H1 (cell line): ENCODE results near the gene PAK2. TPM values are rescaled to one million over a fixed set of nuclear protein-coding genes. Genes with fewer than 3 reads are reported as not detected.

Experiments used
- CTCF ChIA-PET: fragments of 300-600 bp; sonication (Branson Sonifier 250); formaldehyde crosslinking; loops from one replicate; lab custom pipeline; 2021; ENCODE audit not compliant: partially characterized antibody; lab: Charles Lee
- POLR2A ChIA-PET: fragments of 300-600 bp; sonication (Branson Sonifier 250); formaldehyde crosslinking; loops from one replicate; lab custom pipeline; 2021; ENCODE audit warnings: inconsistent platforms; ENCODE audit not compliant: partially characterized antibody; lab: Charles Lee
- DNase-seq, 2 experiments: peaks; one replicate each; pipeline versions ENCODE4 v3.0.0 to v3.0.0-alpha.2; 2010 to 2022; ENCODE audit warnings: low spot score in 2 of 2, low read depth in 1 of 2, mixed read lengths in 1 of 2
- FAIRE-seq: peaks from 2 replicates; lab custom pipeline; 2011; peaks lifted over from hg19 to GRCh38; lab: Jason Lieb, UNC
- H2AFZ ChIP-seq: 2 replicates; pipeline ENCODE4 v1.8.1; 2012; ENCODE audit warnings: low read length, inconsistent platforms
- H2AK5ac ChIP-seq: 2 replicates; pipeline ENCODE4 v1.6.1; 2013; ENCODE audit warnings: low read depth, low read length
- H2BK120ac ChIP-seq: replicated peaks from 2 replicates; pipeline ENCODE3; 2013; ENCODE audit warnings: low read depth, low read length, inconsistent platforms
- H2BK12ac ChIP-seq: 2 replicates; pipeline ENCODE4 v1.6.1; 2013; ENCODE audit warnings: low read depth, low read length
- H2BK15ac ChIP-seq: 2 replicates; pipeline ENCODE4 v1.6.1; 2013; ENCODE audit warnings: low read length
- H2BK20ac ChIP-seq: 2 replicates; pipeline ENCODE4 v1.6.1; 2013; ENCODE audit warnings: low read length
- H2BK5ac ChIP-seq: 2 replicates; pipeline ENCODE4 v1.6.1; 2013; ENCODE audit warnings: low read depth, low read length
- H3K14ac ChIP-seq: 2 replicates; pipeline ENCODE4 v1.6.1; 2013; ENCODE audit warnings: inconsistent platforms; ENCODE audit not compliant: insufficient read length
- H3K18ac ChIP-seq: 2 replicates; pipeline ENCODE4 v1.6.1; 2013; ENCODE audit warnings: low read length; ENCODE audit errors: extremely low read depth
- H3K23ac ChIP-seq: 2 replicates; pipeline ENCODE4 v1.6.1; 2013; ENCODE audit warnings: inconsistent platforms; ENCODE audit not compliant: insufficient read length
- H3K23me2 ChIP-seq: 2 replicates; pipeline ENCODE4 v1.6.1; 2013; ENCODE audit warnings: low read depth, low read length
- H3K27ac ChIP-seq: 2 replicates; pipeline ENCODE4 v1.6.1; 2011; ENCODE audit warnings: low read depth, low read length, inconsistent platforms
- H3K27me3 ChIP-seq, 4 experiments: replicated peaks in 1 of 4; 1 replicate in 1 of 4; 2 replicates in 3 of 4; pipeline versions ENCODE4 v1.6.1 to v1.8.1; 2011 to 2013; ENCODE audit warnings: low read length in 3 of 4, mild to moderate bottlenecking in 3 of 4, inconsistent platforms in 2 of 4, mixed read lengths in 2 of 4, moderate library complexity in 1 of 4; ENCODE audit not compliant: control insufficient read depth in 3 of 4, insufficient read depth in 3 of 4; ENCODE audit errors: extremely low read depth in 1 of 4
- H3K36me3 ChIP-seq, 4 experiments: 2 replicates each; pipeline versions ENCODE4 v1.6.1 to v1.8.1; 2011 to 2013; ENCODE audit warnings: mild to moderate bottlenecking in 4 of 4, low read length in 3 of 4, moderate library complexity in 2 of 4, control low read depth in 1 of 4, inconsistent platforms in 1 of 4; ENCODE audit not compliant: insufficient read depth in 4 of 4, control insufficient read depth in 2 of 4
- H3K4ac ChIP-seq: replicated peaks from 2 replicates; pipeline ENCODE3; 2013; ENCODE audit warnings: low read length, low read depth, mixed read lengths, inconsistent platforms; ENCODE audit not compliant: insufficient read length
- H3K4me1 ChIP-seq, 4 experiments: replicated peaks in 1 of 4; 1 replicate in 1 of 4; 2 replicates in 3 of 4; pipeline versions ENCODE4 v1.6.1 to v1.8.1; 2011 to 2013; ENCODE audit warnings: low read length in 3 of 4, inconsistent platforms in 2 of 4, mixed read lengths in 1 of 4; ENCODE audit not compliant: insufficient read depth in 4 of 4, control insufficient read depth in 3 of 4
- H3K4me2 ChIP-seq, 2 experiments: 2 replicates each; pipeline versions ENCODE4 v1.6.1 to v1.8.1; 2011 to 2013; ENCODE audit warnings: low read depth in 2 of 2, low read length in 2 of 2, control low read depth in 1 of 2, inconsistent platforms in 1 of 2, mild to moderate bottlenecking in 1 of 2; ENCODE audit not compliant: insufficient read depth in 1 of 2
- H3K4me3 ChIP-seq, 4 experiments: fragments of 200-600, 300-600 bp in 1 of 4; sonication (generic), shearing (Covaris generic), sonication (Bioruptor Twin) in 1 of 4; 2 replicates each; pipeline versions ENCODE4 v1.5.1 to v1.8.1; 2011 to 2016; ENCODE audit warnings: low read length in 4 of 4, low read depth in 3 of 4, control low read depth in 2 of 4, inconsistent platforms in 2 of 4, mild to moderate bottlenecking in 2 of 4, mixed read lengths in 1 of 4, moderate library complexity in 1 of 4; ENCODE audit not compliant: insufficient read depth in 2 of 4; ENCODE audit errors: extremely low read depth in 1 of 4
- H3K56ac ChIP-seq: replicated peaks from 2 replicates; pipeline ENCODE3; 2013; ENCODE audit warnings: low read depth, mild to moderate bottlenecking, mixed read lengths, low read length, inconsistent platforms; ENCODE audit not compliant: insufficient read length
- H3K79me1 ChIP-seq: 2 replicates; pipeline ENCODE4 v1.6.1; 2013; ENCODE audit warnings: low read depth, low read length, control low read depth
- H3K79me2 ChIP-seq, 2 experiments: 2 replicates each; pipeline versions ENCODE4 v1.6.1 to v1.8.1; 2012 to 2013; ENCODE audit warnings: low read length in 2 of 2, mild to moderate bottlenecking in 2 of 2, inconsistent platforms in 1 of 2; ENCODE audit not compliant: insufficient read depth in 2 of 2, control insufficient read depth in 1 of 2
- H3K9ac ChIP-seq, 4 experiments: replicated peaks in 1 of 4; 1 replicate in 1 of 4; 2 replicates in 3 of 4; pipeline versions ENCODE4 v1.6.1 to v1.8.1; 2011 to 2013; ENCODE audit warnings: low read depth in 3 of 4, low read length in 3 of 4, control low read depth in 2 of 4, mild to moderate bottlenecking in 2 of 4, moderate library complexity in 2 of 4, inconsistent platforms in 1 of 4; ENCODE audit errors: extremely low read depth in 1 of 4
- H3K9me3 ChIP-seq, 2 experiments: 2 replicates each; pipeline versions ENCODE4 v1.6.1 to v1.8.1; 2012 to 2013; ENCODE audit warnings: mild to moderate bottlenecking in 2 of 2, moderate library complexity in 2 of 2, control low read depth in 1 of 2, inconsistent platforms in 1 of 2, low read depth in 1 of 2, low read length in 1 of 2, mixed read lengths in 1 of 2; ENCODE audit not compliant: insufficient read depth in 2 of 2
- H4K20me1 ChIP-seq, 2 experiments: replicated peaks in 1 of 2; 2 replicates each; pipeline versions ENCODE3 to v1.8.1; 2011 to 2013; ENCODE audit warnings: inconsistent platforms in 2 of 2, low read length in 2 of 2, mild to moderate bottlenecking in 1 of 2; ENCODE audit not compliant: insufficient read depth in 2 of 2, control insufficient read depth in 1 of 2
- H4K5ac ChIP-seq: 2 replicates; pipeline ENCODE4 v1.6.1; 2013; ENCODE audit warnings: low read length, low read depth, mixed read lengths, inconsistent platforms; ENCODE audit not compliant: insufficient read length
- H4K8ac ChIP-seq: 2 replicates; pipeline ENCODE4 v1.8.0; 2013; ENCODE audit warnings: mild to moderate bottlenecking, moderate library complexity, low read length, inconsistent platforms; ENCODE audit not compliant: insufficient read depth; ENCODE audit errors: extremely low read depth
- H4K91ac ChIP-seq: replicated peaks from 2 replicates; pipeline ENCODE3; 2013; ENCODE audit warnings: low read length, mixed read lengths, inconsistent platforms; ENCODE audit not compliant: insufficient read length
- ATF3 ChIP-seq: IDR thresholded peaks from 2 replicates; pipeline ENCODE4 v1.6.1; 2011; ENCODE audit warnings: low read depth, mild to moderate bottlenecking, low read length; ENCODE audit not compliant: insufficient read depth
- BCL11A ChIP-seq, 2 experiments: IDR thresholded peaks; one replicate each; pipeline ENCODE4 v1.6.1; 2011; ENCODE audit warnings: low read depth in 2 of 2, low read length in 2 of 2, mild to moderate bottlenecking in 2 of 2
- CBX8 ChIP-seq: fragments of 300-800, 300-1000 bp; sonication (generic); IDR thresholded peaks from 2 replicates; pipeline ENCODE4 v1.7.1; 2016; ENCODE audit warnings: low read depth, low read length, borderline replicate concordance
- CTCF ChIP-seq, 3 experiments: IDR thresholded peaks; 1 replicate in 2 of 3; 2 replicates in 1 of 3; pipeline versions ENCODE4 v1.5.1 to v1.6.1; 2011; ENCODE audit warnings: low read length in 3 of 3, mild to moderate bottlenecking in 3 of 3, inconsistent platforms in 2 of 3, low read depth in 1 of 3, moderate library complexity in 1 of 3; ENCODE audit not compliant: insufficient read depth in 1 of 3; ENCODE audit errors: control extremely low read depth in 1 of 3
- EZH2 ChIP-seq: fragments of 200-600 bp; sonication (generic); IDR thresholded peaks from 2 replicates; pipeline ENCODE4 v1.7.1; 2012; ENCODE audit warnings: low read depth, mild to moderate bottlenecking, moderate library complexity, low read length, inconsistent platforms; ENCODE audit not compliant: severe bottlenecking
- POLR2AphosphoS5 ChIP-seq: IDR thresholded peaks from 2 replicates; pipeline ENCODE4 v1.6.1; 2011; ENCODE audit warnings: low read depth, low read length
- POU5F1 ChIP-seq: IDR thresholded peaks from 2 replicates; pipeline ENCODE4 v1.6.1; 2011; ENCODE audit warnings: low read depth, mild to moderate bottlenecking, low read length, moderate library complexity
- SAP30 ChIP-seq: fragments of 300-600 bp; sonication (generic); IDR thresholded peaks from 2 replicates; pipeline ENCODE4 v1.7.1; 2012; ENCODE audit warnings: low read length, moderate library complexity, mild to moderate bottlenecking, inconsistent platforms; ENCODE audit not compliant: insufficient read depth, insufficient replicate concordance
- TEAD4 ChIP-seq: IDR thresholded peaks from 2 replicates; pipeline ENCODE4 v1.6.1; 2012; ENCODE audit warnings: low read depth, low read length, inconsistent platforms, mixed read lengths
- whole genome bisulfite sequencing, 2 experiments: shearing (Covaris generic) in 1 of 2; methylation state at CpG; one replicate each; pipeline versions ENCODE4 v1.1.6 to v1.1.7; 2013 to 2015; ENCODE audit warnings: low lambda C conversion rate in 2 of 2, mixed read lengths in 2 of 2, inconsistent platforms in 1 of 2, low coverage in 1 of 2, missing lambda C conversion rate in 1 of 2; ENCODE audit not compliant: insufficient replicate concordance in 2 of 2, insufficient coverage in 1 of 2, insufficient read length in 1 of 2; ENCODE audit errors: extremely low coverage in 1 of 2, missing lambda C conversion rate in 1 of 2; 5-methylcytosine and 5-hydroxymethylcytosine counted together
- polyA plus RNA-seq, 7 experiments: library from polyadenylated mRNA; depleted of rRNA in 3 of 7; stranded (reverse) in 5 of 7; unstranded in 2 of 7; fragments of >200 nt in 5 of 7; fragments of 200-250 nt in 2 of 7; gene quantifications; 1 replicate in 5 of 7; 2 replicates in 1 of 7; 4 replicates in 1 of 7; pipeline versions ENCODE4 v1.2.1 to v1.2.3, GENCODE V29; 2011 to 2013; ENCODE audit warnings: missing spikeins in 2 of 7, mixed read lengths in 2 of 7
- total RNA-seq: library from RNA; stranded (reverse); fragmentation: NEBNext Ultra II Directional; extraction: Animal tissue kit (Norgen Biotek cat#: 25700); gene quantifications from 2 replicates; pipeline ENCODE4 v1.2.1, GENCODE V29; 2021

The PAK2 gene
- total and polyA plus RNA-seq, 2 of the 8 experiments (the other 6 are each of a cell fraction or from before 2014, with no cell fraction given): 13.1 to 60.5 TPM

- no peak overlapping the region for H2BK12ac ChIP-seq
- H3K4me3 ChIP-seq: no peak overlapping the region
- no peak overlapping the region for H2BK5ac ChIP-seq
- WGBS, 2 experiments: 82% methylated on average over 4 of the region's 4 CpGs; no CpG with 5 or more reads in 1 of the 2 experiments
- no peak for FAIRE-seq
- no peak overlapping the region for H2AFZ ChIP-seq
- H3K4me1 ChIP-seq: no peaks in the 10 kb centered on the region; a peak in 1 of 7 replicates
- H3K27me3 ChIP-seq: no peaks in the 10 kb centered on the region
- no peak overlapping the region for H3K27ac ChIP-seq
- H3K79me2 ChIP-seq: peaks cover 21 to 94% of the 10 kb centered on the region in 2 experiments
- no peak overlapping the region for H3K14ac ChIP-seq
- H3K23me2 ChIP-seq: no peaks in the 10 kb centered on the region
- H2BK20ac ChIP-seq: no peak overlapping the region
- H3K56ac ChIP-seq: no peak overlapping the region
- H4K8ac ChIP-seq: no peak overlapping the region
- H3K9me3 ChIP-seq: peaks cover 13 to 15% of the 10 kb centered on the region in 2 experiments
- POLR2A ChIA-PET: interaction anchor here (2.0 kb wide), 1 partner anchor 39 kb away, joined by 5 read pairs; the partner anchor contains the start of gene PAK2
- peaks cover 2 to 7% of the 10 kb centered on the region in 2 experiments for H4K20me1 ChIP-seq
- peaks cover 0 to 22% (median 12%) of the 10 kb centered on the region in 4 experiments; a peak in 5 of 8 replicates for H3K36me3 ChIP-seq
- no peak for DNase-seq
- no peak overlapping the region for H3K9ac ChIP-seq
- peaks cover 6% of the 10 kb centered on the region; the same call in 1 of the 2 replicates for H3K79me1 ChIP-seq
- H3K4me2 ChIP-seq: no peak overlapping the region
- H4K91ac ChIP-seq: no peak overlapping the region
- H2BK120ac ChIP-seq: no peak overlapping the region
- no peak overlapping the region for H3K23ac ChIP-seq
- no peak overlapping the region for H2AK5ac ChIP-seq
- CTCF ChIA-PET: interaction anchor here (1.4 kb wide), 1 partner anchor 59 kb away, joined by 3 read pairs; no protein-coding TSS in a partner anchor
- no peak overlapping the region for H4K5ac ChIP-seq
- H2BK15ac ChIP-seq: no peak overlapping the region
- H3K18ac ChIP-seq: no peak overlapping the region
- no peak overlapping the region for H3K4ac ChIP-seq
- TF ChIP-seq SAP30 (no peak), EZH2 (no peak), CTCF (IDR thresholded peaks at IDR 0.05; ENCODE audit: control extremely low read depth in 1 of 3, insufficient read depth in 1 of 3, low read depth in 1 of 3, low read length in 3 of 3) (no peak), ATF3 (no peak), TEAD4 (no peak), POU5F1 (no peak), CBX8 (no peak), POLR2AphosphoS5 (no peak), BCL11A (IDR thresholded peaks at IDR 0.05; ENCODE audit: low read depth in 2 of 2, low read length in 2 of 2) (no peak)
Observed at GRCh38 chr3:196778755-196779154, 39.1 kb downstream of the PAK2 start.
